ENCODE measurements around the gene PIH1D1.
"Not testable (repeated sequence)": the region's sequence is repeated elsewhere in the genome, so short reads cannot be mapped to it uniquely, and the experiment has no call there.

The PIH1D1 gene

DNA sequence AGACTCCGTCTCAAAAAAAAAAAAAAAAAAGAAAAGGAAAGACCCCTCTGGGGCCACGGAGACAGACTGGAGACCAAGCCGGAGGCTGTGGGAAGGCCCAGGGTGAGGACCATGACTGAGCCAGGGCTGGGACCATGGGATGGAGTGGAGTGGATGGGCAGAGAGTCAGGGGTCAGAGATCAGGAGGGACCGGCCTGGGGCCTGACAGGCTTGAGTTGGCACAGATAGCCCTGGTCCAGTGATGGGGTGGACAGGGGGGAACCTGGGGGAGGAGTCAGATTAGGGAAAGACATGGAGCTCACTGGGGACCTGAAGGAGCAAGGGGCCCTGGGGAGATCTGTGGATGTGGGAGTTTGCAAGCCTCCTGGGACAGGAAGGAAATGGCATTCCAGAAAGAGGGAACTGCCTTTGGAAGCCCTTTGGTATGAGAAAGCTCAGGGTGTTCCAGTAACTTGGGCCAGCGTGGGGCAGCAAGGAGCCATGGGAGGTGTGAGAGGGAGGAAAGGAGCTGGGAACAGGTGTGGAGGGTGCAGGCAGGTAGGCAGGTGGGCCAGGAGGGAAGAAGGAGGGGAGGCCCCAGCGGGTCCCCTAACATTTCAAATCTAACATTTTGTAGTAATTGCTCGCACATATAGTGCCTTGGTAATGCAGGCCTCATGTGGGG lies 29.5 kb upstream of the PIH1D1 start:
- no peak for DNase-seq (ENCODE audit: low read depth in 2 of 2)

DNA sequence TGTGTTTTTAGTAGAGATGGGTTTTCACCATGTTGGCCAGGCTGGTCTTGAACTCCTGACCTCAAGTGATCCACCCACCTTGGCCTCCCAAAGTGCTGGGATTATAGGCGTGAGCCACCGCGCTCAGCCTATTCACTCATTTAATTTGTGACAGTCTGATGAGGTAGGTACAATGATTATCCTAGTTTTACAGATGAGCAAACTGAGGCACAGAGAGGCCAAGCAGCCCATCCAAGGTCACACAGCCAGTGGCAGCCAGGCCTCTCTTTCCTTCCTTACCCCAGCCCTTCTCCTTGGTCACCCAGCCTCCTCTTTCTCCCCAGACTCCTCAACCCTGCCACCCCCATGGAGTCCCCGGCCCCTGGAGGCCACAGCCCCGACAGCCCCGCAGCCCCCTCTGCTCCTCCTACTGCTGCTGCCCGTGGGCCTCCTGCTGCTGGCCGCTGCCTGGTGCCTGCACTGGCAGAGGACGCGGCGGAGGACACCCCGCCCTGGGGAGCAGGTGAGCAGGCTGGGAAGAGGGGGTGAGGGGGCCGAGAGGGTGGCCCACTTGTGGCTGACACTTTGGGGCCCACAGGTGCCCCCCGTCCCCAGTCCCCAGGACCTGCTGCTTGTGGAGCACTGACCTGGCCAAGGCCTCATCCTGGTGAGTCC lies 28.5 kb upstream of the PIH1D1 start:
- DNase-seq (ENCODE audit: low read depth in 2 of 2): no peak

DNA sequence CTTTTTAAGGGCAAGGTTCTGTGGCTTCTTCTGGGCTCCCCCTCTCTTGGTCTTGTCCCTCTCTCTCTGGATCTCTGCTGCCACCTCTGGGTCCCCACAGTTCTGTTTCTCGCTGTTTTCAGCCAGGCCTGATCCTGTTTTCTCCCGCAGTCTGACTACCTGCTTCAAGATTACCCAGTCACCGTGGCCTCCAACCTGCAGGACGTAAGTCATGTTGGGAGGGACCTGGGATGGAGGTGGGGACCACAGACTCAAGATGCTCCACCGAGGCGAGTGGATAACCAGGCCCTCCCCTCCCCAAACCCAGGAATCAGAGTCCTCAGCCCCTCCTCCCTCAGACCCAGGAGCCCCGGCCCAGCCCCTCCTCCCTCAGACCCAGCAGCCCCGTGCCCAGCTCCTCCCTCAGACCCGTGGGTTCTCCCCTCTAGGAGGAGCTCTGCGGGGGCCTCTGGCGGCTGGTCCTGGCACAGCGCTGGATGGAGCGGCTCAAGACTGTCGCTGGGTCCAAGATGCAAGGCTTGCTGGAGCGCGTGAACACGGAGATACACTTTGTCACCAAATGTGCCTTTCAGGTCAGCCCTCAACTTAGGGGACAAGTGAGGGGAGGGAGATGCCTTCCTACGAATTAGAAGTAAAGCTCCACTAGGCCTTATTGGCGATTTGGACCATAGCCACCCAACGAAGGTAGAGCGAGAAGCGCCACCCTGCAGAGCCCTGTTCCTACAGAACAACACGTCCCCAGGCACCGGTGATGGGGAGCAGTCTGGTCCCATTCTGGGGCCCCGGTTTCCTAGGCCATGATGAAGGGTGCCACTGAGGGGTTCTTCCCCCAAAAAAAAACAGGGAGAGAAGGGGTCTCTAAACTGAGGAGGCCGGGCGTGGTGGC lies 24.6 kb upstream of the PIH1D1 start:
- peak in 1 of 2 experiments; percentile 81 for DNase-seq (ENCODE audit: low read depth in 2 of 2)

DNA sequence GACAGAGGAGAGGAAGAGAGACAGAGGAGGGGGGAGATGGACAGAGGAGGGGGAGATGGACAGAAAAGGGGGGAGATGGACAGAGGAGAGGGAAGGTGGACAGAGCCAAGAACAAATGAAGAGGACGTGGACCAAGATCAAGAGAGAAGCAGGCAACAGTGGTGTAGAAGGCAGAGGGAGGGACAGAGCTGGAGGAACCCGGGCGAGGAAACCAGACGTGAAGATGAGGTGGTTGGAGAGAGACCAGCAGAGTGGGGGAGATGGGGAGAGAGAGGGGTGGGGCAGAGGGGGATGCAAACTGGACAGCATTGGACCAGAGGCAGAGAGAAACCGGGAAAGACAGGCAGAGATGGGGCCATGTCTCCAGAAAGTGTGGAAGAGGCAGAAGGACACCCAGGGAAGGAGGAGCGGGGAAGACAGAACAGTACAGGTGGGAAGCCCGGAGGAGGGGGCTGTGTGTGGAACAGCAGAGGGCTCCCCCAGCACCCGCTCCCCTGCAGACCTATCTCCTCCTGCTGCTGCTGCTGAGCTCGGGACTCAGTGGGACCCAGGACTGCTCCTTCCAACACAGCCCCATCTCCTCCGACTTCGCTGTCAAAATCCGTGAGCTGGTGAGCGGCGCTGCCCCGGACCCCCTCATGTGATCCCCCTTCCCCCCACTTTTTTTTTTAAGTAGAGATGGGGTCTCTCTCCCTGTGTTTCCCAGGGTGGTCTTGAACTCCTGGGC lies 23.7 kb upstream of the PIH1D1 start:
- no peak for DNase-seq (ENCODE audit: low read depth in 2 of 2)

DNA sequence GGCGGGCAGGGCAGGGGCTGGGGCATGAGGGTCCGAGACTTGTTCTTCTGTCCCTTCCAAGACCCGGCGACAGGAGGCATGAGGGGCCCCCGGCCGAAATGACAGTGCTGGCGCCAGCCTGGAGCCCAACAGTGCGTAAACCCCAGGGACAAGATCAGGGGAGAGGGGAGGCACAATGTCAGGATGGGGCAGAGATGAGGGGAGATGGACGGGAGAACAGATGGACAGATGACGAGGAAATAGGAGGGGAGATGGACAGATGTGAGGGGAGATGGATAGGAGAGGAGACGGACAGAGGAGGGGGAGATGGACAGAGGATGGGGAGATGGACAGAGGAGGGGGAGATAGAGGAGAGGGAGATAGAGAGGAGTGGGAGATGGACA lies 22.9 kb upstream of the PIH1D1 start:
- no peak for DNase-seq (ENCODE audit: low read depth in 2 of 2)

DNA sequence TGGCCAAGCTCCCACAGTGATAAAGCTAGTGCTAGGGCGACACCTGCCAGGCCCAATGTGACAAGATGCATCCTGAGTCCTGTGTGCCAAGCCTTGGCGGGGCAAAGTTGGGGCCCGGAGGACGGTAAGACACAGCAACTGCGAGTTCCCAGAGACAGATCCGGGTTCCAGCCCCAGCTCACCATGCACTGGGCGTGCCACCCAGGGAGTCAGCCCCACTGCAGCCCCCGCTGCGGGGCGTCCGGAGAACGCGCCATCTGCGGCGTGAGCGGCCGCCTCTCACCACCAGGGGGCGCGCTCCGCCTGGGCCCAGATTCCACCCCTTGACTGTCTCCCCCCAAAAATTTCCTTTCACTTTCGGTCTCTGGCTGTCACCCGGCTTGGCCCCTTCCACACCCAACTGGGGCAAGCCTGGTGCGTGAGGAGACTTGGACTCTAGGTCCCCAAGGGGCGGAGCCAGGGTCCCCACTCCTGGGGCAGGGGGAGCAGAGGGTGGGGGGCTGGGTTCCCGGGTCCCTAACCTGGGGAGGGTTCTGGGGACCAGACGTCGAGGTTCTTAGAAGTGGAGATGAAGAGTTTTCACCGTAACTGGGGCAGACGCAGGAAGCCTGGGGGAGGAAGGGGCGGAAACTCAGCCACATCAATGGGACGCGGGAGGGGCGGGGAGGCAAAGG lies 22.4 kb upstream of the PIH1D1 start, which contains the start of gene FLT3LG:
FLT3LG (plus strand) TSS at position 348 of the 674 bp plus-strand sequence. CDS start 425 bp downstream, outside the sequence.
- DNase-seq (ENCODE audit: low read depth in 2 of 2): peak; percentile 71 to 77

DNA sequence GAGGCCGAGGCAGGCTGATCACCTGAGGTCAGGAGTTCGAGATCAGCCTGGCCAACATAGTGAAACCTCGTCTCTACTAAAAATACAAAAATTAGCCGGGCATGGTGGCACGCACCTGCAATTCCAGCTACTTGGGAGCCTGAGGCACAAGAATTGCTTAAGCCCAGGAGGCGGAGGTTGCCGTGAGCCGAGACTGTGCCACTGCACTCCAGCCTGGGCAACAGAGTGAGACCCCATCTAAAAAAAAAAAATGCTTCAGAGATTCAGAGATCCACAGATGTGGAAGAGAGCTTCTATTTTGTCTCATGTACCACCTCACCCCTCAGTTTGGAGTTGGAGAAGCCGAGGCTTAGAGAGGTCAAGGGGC lies 21.9 kb upstream of the PIH1D1 start:
- DNase-seq (ENCODE audit: low read depth in 2 of 2): not testable (repeated sequence)

DNA sequence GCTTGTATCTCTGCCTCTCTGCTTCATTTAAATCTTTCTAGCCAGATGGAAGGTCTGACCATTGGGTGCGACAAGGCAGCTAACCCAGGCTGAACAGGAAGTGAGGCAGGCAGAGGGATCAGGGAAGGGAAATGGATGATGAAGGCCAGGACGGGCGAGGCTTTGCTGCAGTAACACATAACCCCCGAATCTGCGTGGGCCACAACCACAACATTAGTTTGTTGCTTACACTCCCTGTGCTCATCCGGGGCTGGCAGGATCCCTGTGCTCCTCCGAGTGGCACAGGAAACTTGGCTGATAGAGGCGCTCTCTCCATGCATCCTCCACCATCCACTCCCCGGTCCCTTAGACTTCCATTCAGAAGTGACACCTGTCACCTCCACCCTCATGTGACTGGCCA lies 21.3 kb upstream of the PIH1D1 start:
- no peak for DNase-seq (ENCODE audit: low read depth in 2 of 2)

DNA sequence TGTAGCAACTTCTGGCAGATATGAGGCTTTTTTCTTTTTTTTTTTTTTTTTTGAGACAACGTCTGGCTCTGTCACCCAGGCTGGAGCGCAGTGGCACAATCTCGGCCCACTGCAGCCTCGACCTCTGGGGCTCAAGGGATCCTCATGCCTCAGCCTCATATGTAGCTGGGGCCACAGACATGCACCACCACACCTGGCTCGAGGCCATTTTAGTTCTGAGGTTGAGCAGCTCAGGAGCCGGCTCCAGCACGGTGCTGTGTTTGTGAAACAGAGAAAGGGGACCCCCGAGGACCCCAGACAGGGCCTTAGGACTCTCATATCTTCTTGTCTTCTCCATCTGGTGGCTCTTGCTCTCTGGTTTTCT lies 19.0 kb upstream of the PIH1D1 start:
- no peak for DNase-seq (ENCODE audit: low read depth in 2 of 2)

DNA sequence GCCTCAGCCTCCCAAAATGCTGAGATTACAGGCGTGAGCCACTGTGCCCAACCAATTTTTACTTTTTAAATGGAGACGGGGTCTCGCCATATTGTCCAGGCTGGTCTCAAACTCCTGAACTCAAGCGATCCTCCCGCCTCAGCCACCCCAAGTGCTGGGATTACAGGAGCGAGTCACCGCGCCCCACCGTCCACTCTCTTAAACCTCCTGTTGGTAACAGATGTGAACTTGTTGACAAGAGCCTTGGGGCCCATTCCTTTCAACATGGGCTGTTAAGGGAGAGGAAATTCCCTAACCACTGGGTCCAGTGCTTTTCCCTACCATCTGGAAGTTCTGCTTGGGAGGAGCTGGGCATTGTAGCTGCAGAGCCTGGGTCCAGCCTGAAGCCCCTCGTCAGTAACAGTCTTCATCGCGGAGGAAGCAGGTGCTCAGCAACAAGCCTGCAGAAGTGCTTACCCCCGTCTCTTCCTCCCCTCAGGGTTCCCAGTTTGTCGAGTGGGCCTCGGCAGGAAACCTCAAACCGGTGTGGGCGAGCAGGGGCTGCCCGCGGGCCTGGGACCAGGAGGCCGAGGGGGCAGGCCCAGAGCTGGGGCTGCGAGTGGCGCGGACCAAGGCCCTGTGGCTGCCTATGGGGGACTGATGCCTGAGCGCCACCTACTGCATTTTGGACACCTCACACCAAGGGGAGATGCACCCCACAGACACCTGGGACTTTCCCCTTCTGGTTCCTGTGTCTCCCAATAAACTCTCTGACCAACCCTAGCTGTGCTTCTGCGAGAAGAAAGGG lies 18.4 kb upstream of the PIH1D1 start:
- peak in 1 of 2 experiments; percentile 72 for DNase-seq (ENCODE audit: low read depth in 2 of 2)

DNA sequence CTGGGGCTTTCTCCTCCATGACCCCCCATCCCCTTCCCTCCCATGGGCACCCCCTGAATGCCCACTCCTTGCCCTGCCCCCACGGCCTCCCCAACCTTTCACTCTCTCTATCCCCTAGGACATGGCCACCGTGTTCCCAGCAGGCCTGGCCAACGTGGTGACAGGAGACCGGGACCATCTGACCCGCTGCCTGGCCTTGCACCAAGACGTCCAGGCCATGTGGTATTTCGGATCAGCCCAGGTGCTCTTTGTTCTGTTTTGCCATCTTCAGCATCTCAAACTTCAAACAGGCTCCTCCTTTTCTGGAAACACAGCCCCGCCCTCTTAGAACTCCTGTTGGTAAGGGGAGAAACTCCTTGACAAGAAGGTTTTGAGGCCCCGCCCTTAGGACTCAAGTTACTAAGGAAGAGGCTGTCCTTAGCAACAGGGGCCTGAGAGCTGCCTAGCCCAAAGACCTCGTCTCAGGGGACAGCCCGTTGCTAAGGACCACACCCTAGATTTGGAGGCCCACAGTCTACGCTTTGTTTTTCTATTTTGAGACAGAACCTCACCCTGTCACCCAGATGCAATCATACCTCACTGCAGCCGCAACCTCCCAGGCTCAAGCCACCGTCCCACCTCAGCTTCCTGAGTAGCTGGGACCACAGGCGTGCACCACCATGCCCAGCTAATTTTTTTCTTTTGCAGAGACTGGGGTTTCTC lies 17.3 kb upstream of the PIH1D1 start:
- DNase-seq (ENCODE audit: low read depth in 2 of 2): peak in 1 of 2 experiments; percentile 66

DNA sequence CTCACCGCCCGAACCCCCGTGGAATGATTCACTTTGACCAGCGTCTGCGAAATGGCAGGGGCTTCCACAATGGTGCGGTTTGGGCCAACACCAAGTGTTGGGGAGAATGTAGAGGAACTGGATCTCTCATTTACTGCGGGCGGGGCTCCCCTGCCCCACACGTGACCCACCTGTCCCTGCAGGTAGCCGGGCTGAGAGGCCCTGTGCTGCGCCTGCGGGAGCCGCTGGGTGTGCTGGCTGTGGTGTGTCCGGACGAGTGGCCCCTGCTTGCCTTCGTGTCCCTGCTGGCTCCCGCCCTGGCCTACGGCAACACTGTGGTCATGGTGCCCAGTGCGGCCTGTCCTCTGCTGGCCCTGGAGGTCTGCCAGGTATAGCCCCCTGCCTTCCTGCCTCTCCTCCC lies 16.6 kb upstream of the PIH1D1 start:
- DNase-seq (ENCODE audit: low read depth in 2 of 2): no peak

DNA sequence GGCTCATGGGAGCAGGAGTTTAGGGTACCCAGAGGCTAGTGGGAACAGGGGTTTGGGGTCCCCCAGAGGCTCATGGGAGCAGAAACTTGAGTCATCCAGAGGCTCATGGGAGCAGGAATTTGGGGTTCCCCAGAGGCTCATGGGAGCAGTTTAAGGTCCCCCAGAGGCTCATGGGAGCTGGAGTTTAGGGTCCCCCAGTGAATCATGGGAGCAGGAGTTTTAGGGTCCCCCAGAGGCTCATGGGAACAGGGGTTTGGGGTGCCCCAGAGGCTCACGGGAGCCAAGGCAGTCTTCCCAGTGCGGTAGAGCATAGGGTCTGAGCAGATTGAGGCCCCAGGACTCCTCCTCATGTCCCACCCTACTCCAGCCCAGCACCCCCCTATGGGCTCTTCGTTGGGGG lies 13.8 kb upstream of the PIH1D1 start:
- DNase-seq (ENCODE audit: low read depth in 2 of 2): no peak

DNA sequence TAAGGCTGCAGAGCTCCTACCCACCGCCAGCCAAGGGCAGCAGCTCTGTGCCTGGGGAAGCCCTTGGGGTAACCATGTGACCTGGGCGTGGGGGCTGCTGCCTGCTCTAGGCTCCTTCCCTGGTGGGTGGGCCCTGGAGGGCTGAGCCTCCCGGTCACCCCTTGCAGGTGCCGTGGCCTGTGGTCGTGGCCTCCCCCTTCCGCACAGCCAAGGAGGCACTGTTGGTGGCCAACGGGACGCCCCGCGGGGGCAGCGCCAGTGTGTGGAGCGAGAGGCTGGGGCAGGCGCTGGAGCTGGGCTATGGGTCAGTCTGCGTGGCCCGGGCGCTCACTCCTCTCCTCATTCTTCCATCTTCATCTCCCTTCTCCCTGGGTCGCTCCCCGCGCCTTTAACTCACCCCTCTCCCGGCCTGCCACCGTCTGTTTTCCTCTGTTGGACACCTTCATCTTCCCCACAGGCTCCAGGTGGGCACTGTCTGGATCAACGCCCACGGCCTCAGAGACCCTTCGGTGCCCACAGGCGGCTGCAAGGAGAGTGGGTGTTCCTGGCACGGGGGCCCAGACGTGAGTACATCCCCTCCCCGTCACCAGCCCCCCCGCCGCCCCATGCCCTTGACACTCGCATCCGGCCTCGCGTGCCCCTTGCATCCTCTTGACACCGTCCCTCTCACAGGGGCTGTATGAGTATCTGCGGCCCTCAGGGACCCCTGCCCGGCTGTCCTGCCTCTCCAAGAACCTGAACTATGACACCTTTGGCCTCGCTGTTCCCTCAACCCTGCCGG lies 12.5 kb upstream of the PIH1D1 start:
- no peak for DNase-seq (ENCODE audit: low read depth in 2 of 2)

DNA sequence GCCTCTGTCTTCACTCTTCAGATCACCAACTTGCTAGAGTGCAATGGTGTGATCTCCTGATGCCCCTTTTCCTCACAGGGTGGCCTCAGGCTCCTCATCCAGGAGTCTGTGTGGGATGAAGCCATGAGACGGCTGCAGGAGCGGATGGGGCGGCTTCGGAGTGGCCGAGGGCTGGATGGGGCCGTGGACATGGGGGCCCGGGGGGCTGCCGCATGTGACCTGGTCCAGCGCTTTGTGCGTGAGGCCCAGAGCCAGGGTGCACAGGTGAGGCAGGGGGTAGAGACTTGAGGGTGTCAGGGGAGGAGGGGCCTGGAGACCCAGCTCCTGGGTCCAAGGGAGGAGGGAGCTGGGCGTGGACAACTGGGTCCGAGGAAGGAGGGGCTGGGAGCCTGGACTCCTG lies 10.9 kb upstream of the PIH1D1 start:
- no peak for DNase-seq (ENCODE audit: low read depth in 2 of 2)

DNA sequence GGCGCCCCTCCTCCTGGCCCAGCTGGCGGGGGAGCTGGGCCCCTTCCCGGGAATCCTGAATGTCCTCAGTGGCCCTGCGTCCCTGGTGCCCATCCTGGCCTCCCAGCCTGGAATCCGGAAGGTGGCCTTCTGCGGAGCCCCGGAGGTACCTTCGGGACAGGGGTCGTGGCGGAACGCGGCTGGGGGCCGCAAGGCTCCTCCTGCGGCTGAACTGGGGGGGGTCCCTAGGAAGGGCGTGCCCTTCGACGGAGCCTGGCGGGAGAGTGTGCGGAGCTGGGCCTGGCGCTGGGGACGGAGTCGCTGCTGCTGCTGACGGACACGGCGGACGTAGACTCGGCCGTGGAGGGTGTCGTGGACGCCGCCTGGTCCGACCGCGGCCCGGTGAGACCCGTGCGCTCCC lies 10.0 kb upstream of the PIH1D1 start:
- no peak for DNase-seq (ENCODE audit: low read depth in 2 of 2)

DNA sequence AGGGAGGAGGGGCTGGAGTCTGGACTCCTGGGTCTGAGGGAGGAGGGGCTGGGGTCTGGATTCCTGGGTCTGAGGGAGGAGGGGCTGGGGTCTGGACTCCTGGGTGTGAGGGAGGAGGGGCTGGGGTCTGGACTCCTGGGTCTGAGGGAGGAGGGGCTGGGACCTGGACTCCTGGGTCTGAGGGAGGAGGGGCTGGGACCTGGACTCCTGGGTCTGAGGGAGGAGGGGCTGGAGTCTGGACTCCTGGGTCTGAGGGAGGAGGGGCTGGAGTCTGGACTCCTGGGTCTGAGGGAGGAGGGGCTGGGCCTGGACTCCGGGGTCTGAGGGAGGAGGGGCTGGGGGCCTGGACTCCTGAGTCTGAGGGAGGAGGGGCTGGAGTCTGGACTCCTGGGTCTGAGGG lies 9.5 kb upstream of the PIH1D1 start:
- DNase-seq (ENCODE audit: low read depth in 2 of 2): not testable (repeated sequence)

DNA sequence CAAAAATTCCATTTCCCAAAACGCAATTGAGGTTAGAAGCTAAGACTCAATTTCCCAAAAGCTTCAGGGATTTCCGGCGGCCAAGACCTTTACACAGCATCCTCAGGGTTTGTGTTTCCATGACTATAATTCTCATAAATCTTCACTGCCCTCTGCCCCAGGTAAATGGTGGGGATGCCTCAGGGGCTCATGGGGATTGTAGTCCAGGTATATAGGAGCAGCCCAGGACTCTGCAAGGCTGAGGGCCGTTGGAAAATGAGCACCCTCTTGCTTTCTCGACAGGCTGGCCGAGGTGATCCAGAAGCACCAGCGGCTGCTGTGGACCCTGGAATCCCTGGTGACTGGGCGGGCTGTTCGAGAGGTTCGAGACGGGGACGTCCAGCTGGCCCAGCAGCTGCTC lies 7.8 kb upstream of the PIH1D1 start:
- no peak for DNase-seq (ENCODE audit: low read depth in 2 of 2)

DNA sequence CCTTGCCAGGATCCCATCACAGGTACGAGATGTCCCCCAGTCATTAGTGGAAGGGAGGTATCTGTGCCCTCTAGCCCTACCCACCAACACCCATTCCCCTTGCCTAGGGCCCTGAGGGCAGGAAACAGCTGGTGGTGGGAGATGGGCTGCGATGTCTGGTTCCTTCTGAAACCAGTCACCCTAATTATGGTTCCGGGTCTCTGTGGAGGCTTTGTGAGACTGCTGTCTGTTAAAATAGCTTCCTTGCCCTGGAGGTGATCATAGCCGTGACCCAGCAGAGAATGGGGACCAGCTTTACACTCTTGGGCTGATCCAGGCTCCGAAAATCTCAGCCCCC lies 6.9 kb upstream of the PIH1D1 start:
- DNase-seq (ENCODE audit: low read depth in 2 of 2): no peak

Measured in stimulated activated CD4-positive, alpha-beta T cell treated with anti-CD3 and anti-CD28 coated beads, Interleukin-12 subunit alpha, Interleukin-12 subunit beta, amount 100 ng/mL, for 24 hours (primary cell).